Measurements from ENCODE around the gene PLSCR5.

Gene PLSCR5

DNA sequence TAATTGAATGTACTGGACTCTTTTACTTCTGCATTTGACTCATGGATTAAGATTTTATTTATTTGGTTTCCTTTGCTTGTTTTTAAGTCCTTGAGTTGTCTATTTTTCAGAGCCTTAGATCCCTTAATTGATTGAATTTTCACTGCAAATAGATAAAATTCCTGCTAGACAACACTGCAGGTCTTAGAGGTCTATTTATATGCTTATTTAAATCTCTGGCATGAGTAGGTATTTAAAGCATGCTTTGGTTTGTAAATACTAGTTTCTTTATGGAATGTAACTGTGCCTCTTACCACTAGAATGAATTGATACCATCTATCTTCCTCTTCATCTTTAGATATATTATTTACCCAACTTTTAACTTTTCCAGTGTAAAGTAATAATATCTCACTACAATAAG, 20.0 kb downstream of the PLSCR5 start:
- no peak for DNase-seq (ENCODE audit: low read depth)

DNA sequence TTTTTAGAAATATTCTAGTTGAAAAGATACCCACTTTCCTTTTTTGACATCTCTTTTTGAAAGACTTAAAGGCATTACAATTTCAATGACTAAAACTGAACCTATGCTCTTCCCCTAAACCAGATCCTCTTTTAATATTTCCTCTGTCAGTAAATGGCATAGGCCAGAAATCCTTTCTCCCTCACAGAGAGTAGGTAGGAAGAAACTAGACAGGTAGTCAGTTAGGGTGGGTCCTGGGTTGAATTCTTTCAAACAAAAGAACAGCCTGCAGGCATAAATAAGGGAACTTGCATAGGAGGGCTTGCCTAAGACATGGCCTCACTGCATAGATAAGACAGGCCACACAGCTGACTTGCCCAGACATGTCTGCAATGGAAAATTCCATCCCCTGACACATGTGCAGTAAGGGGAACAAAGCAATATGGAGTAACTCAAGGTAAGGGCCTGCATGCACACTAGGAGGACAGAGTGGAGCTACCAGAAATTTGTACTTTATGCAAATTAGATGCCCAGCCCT, 23.1 kb downstream of the PLSCR5 start:
- no peak for DNase-seq (ENCODE audit: low read depth)

DNA sequence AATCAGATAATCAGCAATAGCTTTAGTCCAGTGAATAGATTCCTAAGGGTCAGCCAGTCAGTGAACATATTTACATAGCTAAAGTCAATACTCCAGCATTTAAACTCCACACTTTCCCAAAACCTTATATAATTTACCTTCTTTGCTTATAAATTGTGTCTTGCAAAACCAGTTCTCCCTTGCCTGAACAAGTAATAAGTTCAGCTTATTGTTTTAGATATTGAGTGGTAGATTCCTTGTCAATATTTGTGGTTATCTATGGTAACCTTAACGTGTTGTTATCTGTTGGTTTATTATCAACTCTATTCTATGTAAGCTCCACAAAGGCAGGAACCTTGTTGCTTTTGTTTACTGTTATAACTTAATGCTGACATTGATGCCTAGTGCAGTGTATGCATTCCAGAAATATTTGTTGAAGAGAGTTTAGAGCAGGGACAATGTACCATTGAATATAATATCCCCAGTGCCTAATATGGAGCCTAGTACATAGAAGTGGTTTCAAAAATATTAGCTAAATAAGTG, 24.0 kb downstream of the PLSCR5 start:
- no peak for DNase-seq (ENCODE audit: low read depth)

DNA sequence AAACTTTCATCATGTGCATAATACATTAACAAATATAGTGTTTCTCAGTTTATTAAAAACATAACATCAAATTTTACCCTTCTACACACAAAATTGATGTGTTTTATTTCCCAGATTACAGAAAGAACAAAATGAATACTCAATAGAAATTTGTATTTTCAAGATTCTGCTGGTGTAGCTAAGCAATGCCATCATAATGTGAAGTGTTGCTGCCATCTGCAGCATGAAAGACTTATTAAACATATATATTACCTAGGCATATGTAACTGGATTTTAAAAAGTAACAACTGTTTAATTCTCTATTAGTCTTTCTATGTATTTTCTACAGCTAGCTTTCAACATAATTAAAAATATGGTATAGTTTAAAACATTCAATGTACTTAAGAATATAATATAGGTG, 27.5 kb downstream of the PLSCR5 start:
- peak; percentile 3 for DNase-seq (ENCODE audit: low read depth)

DNA sequence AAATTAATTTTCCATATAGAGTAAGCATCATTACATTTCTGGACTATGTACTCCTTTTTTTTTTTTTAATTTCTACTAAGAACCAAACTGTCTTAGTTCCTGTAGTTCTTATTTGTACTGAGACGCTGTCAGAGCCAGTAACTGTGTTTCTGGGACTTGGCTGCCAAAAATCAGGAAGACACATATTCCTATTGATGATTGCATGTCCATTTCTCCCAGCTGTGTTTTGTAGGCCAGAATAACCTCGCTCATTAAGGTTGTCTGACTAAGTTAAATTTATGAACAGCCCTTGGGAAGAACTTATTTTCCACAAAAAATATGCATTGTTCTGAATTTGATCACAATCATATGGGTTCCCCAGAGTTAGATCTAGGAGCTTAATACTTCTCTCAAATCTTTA, 29.5 kb downstream of the PLSCR5 start:
- DNase-seq (ENCODE audit: low read depth), result no peak

DNA sequence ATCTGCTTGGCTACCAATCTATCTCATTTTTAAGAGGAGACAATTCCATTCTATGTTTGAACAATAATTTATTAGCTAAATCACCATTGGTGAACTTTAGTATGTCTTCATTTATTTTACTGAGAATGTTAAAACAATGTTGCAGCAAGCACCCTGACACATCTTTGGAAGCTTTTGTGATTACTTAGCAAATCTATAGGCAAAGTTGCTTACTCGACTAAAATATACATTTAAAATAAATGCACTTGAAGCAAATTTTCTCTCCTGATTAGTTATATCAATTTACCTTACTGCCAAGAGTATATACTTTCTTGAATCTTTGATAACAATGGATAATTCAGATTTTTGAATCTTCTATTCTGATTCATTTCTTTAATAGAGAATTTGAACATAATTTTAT, 31.0 kb downstream of the PLSCR5 start:
- DNase-seq (ENCODE audit: low read depth), result no peak

DNA sequence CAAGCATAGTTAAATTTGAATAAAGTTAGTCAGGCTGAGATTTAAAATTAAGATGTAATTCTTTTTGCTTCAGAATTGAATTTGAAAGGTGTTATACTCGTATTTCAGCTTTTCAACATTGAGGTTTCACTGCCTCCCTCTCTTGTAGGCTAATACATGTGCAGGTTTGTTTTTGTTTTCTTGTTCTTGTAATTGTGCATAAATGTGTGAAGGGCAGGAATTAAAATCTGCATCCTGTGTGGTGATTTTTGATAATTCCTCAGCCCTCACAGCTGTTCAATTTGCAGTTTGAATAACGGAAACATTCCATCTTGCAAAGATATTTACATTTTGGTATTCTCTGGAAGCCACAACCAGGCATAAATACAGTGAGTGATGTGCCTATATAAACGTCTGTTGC, 35.8 kb downstream of the PLSCR5 start:
- DNase-seq (ENCODE audit: low read depth), result no peak

DNA sequence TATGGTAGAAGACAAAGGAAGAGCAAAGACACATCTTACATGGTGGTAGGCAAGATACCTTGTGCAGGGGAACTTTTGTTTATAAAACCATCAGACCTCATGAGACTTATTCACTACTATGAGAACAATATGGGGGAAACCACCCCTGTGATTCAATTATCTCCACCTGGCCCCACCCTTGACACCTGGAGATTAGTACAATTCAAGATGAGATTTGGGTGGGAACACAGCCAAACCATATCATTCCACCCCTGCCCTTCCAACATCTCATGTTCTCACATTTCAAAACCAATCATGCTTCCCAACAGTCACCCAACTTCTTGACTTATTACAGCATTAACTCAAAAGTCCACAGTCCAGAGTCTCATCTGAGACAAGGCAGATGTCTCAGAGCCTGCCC, 39.0 kb downstream of the PLSCR5 start:
- DNase-seq (ENCODE audit: low read depth), result no peak

DNA sequence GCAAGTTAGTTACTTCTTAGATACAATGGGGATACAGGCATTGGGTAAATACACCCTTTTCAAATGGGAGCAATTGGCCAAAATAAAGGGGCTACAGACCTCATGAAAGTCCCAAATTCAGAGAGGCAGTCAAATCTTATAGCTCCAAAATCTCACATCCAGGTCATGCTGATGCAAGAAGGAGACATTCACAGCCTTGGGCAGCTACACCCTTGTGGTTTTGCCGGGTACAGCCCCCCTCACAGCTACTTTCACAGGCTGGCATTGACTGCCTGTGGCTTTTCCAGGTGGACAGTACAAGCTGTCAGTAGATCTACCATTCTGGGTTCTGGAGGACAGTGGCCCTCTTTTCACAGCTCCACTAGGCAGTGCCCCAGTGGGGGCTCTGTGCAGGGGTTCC, 43.3 kb downstream of the PLSCR5 start:
- DNase-seq (ENCODE audit: low read depth), result no peak

DNA sequence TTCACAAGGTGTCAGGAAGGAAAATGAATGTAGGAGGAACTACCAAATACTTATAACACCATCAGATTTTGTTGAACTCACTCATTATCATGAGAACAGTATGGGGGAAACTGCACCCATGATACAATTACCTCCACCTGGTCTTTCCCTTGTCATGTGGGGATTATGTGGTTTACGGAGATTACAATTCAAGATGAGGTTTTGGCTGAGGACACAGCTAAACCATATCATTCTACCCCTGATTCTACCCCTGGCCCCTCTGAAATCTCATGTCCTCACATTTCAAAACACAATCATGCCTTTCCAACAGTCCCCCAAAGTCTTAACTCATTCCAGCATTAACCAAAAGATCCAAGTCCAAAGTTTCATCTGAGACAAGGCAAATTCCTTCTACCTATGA, 43.7 kb downstream of the PLSCR5 start:
- no peak for DNase-seq (ENCODE audit: low read depth)

DNA sequence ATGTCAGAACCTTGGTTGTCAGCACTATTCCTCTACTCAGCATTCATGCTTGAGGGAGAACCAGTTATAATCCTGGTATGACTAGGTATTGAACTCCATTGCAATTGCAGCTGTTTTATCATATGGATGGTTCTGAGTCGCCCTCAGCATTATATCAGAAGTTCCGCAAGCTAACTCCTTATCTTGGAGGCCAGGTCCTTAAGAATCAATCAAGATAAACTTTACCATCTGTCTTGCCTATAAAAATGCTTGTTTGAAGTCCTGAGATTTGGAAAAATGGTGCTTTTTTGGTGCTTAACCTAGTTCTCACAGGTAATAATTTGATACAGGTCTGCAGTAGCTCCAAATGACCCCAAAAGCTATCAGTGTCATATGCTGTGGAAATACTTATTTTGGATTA, 44.5 kb downstream of the PLSCR5 start:
- DNase-seq (ENCODE audit: low read depth), result no peak

DNA sequence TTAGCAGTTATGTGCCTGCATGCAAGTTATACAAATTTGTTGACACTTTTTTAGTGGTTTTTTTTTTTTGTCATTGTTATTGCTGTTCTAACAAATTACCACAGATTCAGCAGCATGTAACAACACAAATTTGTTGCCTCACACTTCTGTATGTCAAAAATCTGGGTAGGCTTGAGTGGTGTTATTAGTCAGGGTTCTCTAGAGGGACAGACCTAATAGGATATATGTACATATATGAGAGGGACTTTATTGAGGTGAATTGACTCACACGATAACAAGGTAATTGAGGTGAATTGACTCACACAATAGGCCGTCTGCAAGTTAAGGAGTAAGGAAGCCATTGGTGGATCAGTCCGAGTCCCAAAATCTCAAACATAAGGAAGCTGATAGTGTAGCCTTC, 45.8 kb downstream of the PLSCR5 start:
- DNase-seq (ENCODE audit: low read depth), result no peak

DNA sequence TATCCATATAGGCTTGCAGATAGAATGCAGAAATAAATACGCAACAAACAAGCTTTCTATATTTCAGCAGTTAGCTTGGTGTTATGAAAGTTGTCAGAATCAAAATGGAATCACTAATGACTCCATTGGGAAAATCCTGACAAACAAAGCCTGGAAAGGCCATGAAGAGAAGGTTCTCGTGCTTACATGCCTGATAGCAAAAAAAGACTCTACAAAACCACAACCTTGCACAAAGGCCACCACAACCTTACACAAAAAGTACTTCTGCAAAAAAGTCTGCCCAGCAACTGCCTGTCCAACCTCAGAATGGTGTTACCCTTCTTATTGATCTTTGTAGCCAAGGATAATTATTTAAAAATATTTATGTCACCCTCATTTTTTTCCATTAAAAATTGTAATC, 46.4 kb downstream of the PLSCR5 start:
- no peak for DNase-seq (ENCODE audit: low read depth)

DNA sequence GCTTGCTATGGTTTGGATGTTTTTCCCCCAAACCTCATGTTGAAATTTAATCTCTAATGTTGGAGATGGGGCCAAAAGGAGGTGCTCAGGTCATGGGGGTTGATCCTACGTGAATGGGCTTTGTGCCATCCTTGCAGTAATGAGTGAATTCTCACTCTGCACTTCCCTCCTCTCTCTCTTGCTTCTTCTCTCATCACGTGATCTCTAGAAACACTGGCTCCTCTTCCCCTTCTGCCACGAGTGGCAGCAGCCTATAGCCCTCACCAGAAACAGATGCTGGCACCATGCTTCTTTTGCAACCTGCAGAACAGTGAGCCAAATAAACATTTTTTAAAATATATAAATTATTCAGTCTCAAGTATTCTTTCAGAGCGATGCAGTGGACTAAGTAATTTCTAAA, 47.4 kb downstream of the PLSCR5 start:
- no peak for DNase-seq (ENCODE audit: low read depth)

DNA sequence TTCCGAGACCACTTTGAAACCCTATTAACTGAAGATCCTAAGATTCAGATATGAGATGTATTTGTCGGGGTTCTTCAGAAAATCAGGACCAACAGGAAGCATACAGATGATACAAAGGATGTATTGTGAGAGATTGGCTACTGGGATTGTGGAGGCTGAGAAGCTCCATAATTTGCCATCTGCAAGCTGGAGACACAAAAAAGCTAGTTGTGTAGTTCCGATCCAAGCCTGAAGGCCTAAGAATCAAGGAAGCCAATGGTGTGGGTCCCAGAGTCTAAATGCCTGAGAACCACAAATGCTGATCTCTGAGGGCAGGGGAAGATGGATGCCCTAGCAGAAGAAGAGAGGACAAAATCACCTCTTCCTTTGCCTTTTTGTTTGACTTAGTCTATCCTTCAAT, 49.8 kb downstream of the PLSCR5 start:
- DNase-seq (ENCODE audit: low read depth), result no peak

DNA sequence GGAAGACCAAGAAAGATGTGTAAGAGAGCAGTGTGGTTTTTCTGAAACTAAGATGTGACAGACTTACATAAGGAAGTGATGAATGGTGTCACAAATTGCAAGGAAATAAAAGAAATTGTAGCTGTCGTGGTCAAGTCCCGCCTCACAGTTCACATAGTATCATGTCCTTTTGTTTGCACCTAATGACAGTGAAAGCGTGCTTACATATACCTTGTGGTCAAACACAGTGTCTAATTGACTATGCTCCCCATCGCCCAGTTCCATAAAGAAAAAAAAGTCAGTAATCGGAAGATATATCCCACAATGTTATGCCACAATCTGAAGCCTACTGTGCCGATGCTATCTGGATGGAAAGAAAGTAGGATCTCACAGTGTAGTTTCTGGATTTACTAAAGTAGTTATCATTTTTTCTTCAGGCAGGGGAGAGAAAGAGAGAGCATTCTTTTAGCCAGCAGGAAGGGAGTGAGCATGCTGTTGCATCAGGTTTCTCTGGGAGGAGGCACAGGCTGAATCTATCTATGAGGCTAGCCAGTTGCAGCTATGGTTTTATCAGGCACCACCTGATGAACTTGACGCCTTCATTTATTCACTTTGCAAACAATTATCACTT, 50.9 kb downstream of the PLSCR5 start:
- DNase-seq (ENCODE audit: low read depth), result no peak

DNA sequence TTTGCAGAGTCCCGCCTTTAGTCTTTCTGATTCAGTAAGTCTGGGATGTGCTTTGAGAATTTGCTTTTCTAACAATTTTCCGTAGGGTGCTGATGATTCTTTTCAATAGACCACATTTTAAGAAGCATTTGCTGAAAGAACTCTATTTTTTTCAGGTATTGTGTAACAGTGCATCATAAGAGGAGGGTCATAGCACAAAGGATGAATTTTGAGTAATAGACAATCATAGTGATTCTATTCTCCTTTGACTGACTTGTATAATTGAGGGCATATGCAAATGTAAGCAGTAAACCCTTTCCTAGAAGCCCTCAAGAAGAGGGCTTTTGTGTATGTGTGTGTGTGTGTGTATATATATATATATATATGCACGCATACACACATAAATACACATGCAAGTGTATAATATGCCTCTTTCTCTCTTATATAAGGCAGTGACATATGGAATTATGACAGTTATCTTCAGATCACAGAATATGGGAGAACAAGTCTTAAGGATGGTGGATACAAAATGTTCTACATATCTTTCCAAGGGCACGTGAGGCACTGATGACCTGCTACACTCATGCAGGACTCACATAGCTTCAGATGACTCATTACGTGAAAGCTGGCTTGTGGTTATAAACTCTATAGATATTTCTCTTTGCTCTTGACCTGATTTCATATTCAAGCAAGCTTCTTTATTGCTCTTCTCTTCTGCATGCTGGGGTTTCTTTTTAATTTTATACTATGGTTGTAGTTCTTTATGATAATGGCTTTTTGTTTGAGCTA, 54.2 kb downstream of the PLSCR5 start:
- DNase-seq (ENCODE audit: low read depth), result no peak

DNA sequence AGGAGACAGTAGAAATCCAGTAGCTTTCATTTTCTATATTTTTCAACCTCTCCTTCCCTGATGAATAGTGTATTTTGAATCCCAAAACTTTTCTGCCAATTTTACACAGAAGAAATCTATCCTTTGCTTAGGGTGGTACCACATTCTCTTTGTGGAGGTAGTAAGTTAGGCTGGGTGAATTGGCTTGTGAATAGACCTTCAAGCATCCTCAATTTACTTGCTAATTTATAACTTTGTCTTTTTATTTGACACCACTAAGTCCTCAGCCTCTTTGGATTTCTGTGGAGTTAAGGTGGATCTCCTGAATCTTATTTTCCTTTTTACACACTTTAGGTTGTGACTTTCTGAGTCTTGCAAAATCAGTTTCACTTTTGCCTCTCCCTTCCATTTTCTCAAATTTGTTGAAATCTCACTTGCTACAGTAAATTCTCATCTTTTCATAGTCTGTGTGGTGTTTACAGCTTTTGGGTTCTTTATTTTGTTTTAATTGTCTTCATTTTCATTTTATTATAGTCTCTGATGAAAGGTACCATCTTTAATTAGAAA, 55.0 kb downstream of the PLSCR5 start:
- no peak for DNase-seq (ENCODE audit: low read depth)

DNA sequence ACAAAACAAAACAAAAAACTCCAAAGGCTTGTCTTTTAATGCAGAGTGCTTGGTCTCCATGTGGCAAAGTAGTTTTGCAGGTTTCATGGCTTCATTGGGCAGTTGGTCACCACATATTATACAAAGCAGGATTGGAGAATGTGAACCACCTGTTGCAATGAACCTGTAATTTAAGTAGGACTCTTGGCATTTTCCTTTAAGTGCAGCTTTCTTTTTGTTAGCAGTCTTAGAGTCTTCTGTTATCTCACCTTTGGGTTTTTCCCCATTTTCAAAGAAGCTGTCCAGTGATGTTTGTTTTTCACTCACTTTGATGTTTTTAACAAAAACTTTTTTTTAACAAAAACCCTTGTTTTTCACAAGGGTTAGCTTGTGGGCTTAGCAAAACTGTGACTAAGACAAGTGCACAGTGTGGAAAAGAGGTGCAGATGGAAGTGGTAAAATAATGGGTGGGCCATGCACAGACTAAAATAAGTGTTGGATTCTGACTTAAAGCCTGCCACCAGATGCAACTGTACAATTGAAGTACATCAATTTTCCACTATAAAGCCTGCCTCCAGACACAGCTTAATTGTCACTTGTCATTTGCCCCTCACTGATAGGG, 57.8 kb downstream of the PLSCR5 start:
- no peak for DNase-seq (ENCODE audit: low read depth)

DNA sequence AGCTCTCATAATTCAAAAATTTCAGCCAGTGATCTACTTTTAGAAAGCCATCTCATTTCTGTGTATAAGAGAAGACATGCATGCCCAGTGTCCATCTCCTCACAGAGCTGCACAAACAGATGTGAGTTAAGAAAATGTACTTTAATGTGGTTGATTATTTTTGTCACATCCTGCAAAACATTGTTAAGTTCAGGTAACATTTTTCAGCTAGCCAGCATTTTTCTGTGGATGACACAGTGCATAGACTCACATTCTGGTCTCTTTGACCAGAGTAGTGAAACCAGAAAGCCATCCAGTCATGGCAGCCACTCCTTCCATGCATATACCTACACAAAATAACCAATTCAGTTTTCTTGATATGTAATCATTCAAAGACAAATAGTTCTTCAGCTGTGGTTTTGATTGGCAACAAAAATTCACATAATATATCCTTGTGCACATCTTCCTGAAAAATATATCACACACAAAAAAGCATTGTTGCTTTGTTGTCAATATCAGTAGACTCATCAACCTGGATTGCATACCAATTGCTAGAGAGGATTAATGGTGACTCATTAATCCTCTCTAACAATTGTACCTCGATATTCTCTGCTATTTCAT, 58.7 kb downstream of the PLSCR5 start:
- no peak for DNase-seq (ENCODE audit: low read depth)

DNA sequence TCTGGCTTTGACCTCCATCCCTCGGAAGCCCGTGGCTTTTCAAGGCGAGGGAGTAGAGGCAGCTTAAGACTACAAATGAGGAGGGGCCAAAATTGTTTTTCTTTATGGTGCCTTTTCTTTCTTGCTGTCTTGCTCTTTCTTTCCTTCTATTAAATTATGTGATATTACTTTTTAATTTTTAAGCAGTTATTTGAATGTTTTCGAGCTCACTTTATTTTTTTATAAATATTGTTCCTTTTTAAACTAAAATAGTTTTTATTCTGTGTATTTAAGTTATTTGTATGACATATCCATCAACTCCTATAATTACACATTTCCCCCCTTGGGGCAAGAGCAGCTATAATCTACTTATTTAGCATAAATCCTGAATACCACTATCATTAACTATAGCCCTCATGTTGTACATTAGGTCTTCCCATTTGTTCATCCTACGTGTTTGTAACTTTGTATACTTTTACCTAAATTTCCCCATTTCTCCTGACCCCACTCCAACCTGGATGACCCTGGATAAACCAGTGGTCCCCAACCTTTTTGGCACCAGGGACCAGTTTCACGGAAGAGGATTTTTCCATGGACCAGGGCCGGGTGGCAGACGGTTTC, 60.1 kb downstream of the PLSCR5 start:
- no peak for DNase-seq (ENCODE audit: low read depth)
